NB4 (cell line): ENCODE measurements around the gene GRIK3.

Experiments used
- DNase-seq: peaks from one replicate; pipeline ENCODE4 v3.0.0; 2010; ENCODE audit warnings: low read depth
- H3K4me3 ChIP-seq: one replicate; pipeline ENCODE4 v1.5.1; 2011; ENCODE audit warnings: mild to moderate bottlenecking, low read depth, low read length, moderate library complexity
- CTCF ChIP-seq: IDR thresholded peaks from one replicate; pipeline ENCODE4 v1.5.1; 2012; ENCODE audit warnings: low read depth, low read length
- MAX ChIP-seq: IDR thresholded peaks from 2 replicates; pipeline ENCODE4 v1.6.1; 2011; ENCODE audit warnings: low read depth, low read length
- MYC ChIP-seq: IDR thresholded peaks from 2 replicates; pipeline ENCODE4 v1.6.1; 2011; ENCODE audit warnings: low read depth, low read length
- POLR2A ChIP-seq: IDR thresholded peaks from 2 replicates; pipeline ENCODE4 v1.6.1; 2011; ENCODE audit warnings: mild to moderate bottlenecking; ENCODE audit not compliant: insufficient read length; ENCODE audit errors: extremely low read depth

Gene GRIK3

GRCh38 chr1:36987276-36987675 is 47.0 kb downstream of the GRIK3 start:
- no peak for DNase-seq
- no peak overlapping the region for H3K4me3 ChIP-seq
- TF ChIP-seq MAX (no peak), MYC (no peak), CTCF (no peak), POLR2A (no peak)

GRCh38 chr1:36986241-36986985 is 47.9 kb downstream of the GRIK3 start:
- DNase-seq = no peak
- no peak overlapping the region for H3K4me3 ChIP-seq
- TF ChIP-seq MAX (no peak), POLR2A (no peak), CTCF (no peak), MYC (no peak)

DNA sequence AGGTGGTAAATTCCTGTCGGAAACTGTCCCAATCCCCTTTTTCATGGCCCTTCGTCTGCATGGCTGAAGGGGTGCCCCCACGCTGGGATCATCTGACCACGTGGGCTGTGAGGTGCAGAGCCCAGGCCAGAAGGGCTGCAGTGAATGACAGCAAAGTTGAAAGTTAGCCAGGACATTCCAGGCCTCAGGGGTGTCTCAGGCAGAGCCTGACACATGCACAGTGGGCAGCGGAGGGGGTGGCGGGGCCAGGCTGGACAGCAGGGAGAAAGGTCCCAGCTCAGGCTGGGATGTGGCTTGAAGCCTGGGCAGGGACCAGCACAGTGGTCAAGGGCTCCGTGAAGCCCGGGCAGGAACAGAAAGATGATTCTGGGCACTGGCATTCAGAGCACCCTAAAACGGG is 49.6 kb downstream of the GRIK3 start:
- no peak overlapping the region for H3K4me3 ChIP-seq
- DNase-seq = no peak

GRCh38 chr1:36984026-36984425 is 50.3 kb downstream of the GRIK3 start:
- H3K4me3 ChIP-seq = no peak overlapping the region
- DNase-seq = no peak
- no peak for TF ChIP-seq MAX
- TF ChIP-seq POLR2A = no peak
- TF ChIP-seq MYC = no peak
- no peak for TF ChIP-seq CTCF

More for the DNA sequence above, 49.6 kb downstream of the GRIK3 start:
- no peak for TF ChIP-seq POLR2A
- TF ChIP-seq MYC = no peak
- no peak for TF ChIP-seq MAX
- TF ChIP-seq CTCF = no peak

DNA sequence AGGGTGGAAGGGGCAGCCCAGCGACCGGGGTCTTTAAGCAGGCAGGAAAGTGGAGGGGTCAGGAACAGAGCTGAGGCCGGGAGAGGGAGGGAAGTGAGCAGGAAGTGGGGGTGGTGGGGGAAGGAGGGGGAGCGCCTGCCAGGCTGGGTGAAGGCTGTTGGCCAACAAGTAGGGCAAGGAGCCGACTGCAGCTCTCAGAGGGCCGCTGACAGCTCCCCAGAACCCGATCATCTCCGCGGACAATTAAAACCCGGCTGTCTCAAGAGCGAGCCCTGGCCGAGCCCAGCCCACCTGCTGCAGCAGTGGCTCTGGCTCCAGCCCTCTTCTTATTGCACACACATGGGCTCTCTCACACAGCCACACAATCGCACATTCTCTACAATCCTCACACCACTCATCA is 51.6 kb downstream of the GRIK3 start:
- TF ChIP-seq MYC = no peak
- TF ChIP-seq POLR2A = no peak
- TF ChIP-seq CTCF = no peak
- no peak for TF ChIP-seq MAX
- DNase-seq = peak; percentile 7
- H3K4me3 ChIP-seq = no peak overlapping the region
